AG04450 (cell line): ENCODE data around the gene TAS1R3. TPM values are rescaled to one million over a fixed set of nuclear protein-coding genes. Genes with fewer than 3 reads are reported as not detected.

ENCODE experiments used
- CTCF ChIA-PET: fragments of 300-600, 350-600 bp; formaldehyde crosslinking; extraction: SDS; loops from one replicate; lab custom pipeline; 2022; ENCODE audit warnings: antibody characterized with exemption, inconsistent platforms; lab: Charles Lee
- POLR2A ChIA-PET: fragments of 350-600 bp; formaldehyde crosslinking; extraction: SDS; loops from one replicate; lab custom pipeline; 2021; ENCODE audit warnings: antibody characterized with exemption, inconsistent platforms; lab: Yijun Ruan, JAX
- DNase-seq: peaks from one replicate; pipeline ENCODE4 v3.0.0-alpha.2; 2011; ENCODE audit warnings: low read depth, low spot score
- H3K27ac ChIP-seq: one replicate; pipeline ENCODE4 v1.5.1; 2012; ENCODE audit warnings: low read depth, low read length, control low read depth
- H3K27me3 ChIP-seq: one replicate; pipeline ENCODE4 v1.6.0; 2012; ENCODE audit warnings: low read length; ENCODE audit not compliant: control insufficient read depth, insufficient read depth
- H3K4me3 ChIP-seq: 2 replicates; pipeline ENCODE4 v1.5.1; 2011; ENCODE audit warnings: mild to moderate bottlenecking, low read depth, low read length, control low read depth
- H3K9me3 ChIP-seq: 2 replicates; pipeline ENCODE4 v1.5.1; 2012; ENCODE audit warnings: low read length; ENCODE audit not compliant: control insufficient read depth, insufficient read depth
- polyA plus RNA-seq: library from polyadenylated mRNA; depleted of rRNA; stranded (reverse); fragments of >200 nt; gene quantifications from 2 replicates; pipeline ENCODE4 v1.2.3, GENCODE V29; 2011
- TF ChIP-seq, protein P1 (sequence below): IDR thresholded peaks from 2 replicates; pipeline ENCODE4 v1.5.1; 2011; ENCODE audit warnings: low read depth, low read length, control low read depth, inconsistent platforms

Gene TAS1R3
- polyA plus RNA-seq, 1 experiment: 0.10 TPM

DNA sequence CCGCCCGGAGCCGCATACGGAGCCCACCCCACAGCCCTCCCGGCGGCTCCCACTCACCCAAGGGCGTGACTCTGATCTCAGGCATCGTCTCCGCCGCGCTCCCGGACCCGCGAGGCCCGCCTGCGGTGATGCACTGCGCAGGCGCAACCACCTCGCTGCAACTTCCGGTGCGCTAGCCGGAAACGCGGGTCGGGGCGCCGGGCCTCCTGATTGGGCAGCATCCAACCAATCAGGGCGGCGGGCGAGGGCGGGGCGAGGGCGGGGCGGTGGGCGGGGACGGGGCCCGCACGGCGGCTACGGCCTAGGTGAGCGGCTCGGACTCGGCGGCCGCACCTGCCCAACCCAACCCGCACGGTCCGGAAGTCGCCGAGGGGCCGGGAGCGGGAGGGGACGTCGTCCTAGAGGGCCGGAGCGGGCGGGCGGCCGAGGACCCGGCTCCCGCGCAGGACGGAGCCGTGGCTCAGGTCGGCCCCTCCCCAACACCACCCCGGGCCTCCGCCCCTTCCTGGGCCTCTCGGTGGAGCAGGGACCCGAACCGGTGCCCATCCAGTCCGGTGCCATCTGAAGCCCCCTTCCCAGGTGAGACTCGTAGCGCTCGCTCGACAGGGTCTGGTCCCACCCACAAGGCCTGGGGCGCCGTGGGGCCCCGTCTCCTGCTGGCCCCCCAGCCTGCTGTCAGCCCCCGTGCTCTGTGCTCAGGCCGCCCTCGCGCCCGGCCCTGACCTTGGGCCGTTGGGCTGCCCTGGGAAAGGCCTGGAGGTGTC, 6.4 kb upstream of the TAS1R3 start, which contains the start of the genes CPTP and INTS11:
TSS of gene CPTP (plus strand) at position 279 of the 764 bp plus-strand sequence. CDS start 2,109 bp downstream, outside the sequence.
TSS of gene INTS11 (minus strand) at position 137 of the 764 bp plus-strand sequence. CDS start at position 85, 52 bp downstream.
- TF ChIP-seq, protein P1, sequence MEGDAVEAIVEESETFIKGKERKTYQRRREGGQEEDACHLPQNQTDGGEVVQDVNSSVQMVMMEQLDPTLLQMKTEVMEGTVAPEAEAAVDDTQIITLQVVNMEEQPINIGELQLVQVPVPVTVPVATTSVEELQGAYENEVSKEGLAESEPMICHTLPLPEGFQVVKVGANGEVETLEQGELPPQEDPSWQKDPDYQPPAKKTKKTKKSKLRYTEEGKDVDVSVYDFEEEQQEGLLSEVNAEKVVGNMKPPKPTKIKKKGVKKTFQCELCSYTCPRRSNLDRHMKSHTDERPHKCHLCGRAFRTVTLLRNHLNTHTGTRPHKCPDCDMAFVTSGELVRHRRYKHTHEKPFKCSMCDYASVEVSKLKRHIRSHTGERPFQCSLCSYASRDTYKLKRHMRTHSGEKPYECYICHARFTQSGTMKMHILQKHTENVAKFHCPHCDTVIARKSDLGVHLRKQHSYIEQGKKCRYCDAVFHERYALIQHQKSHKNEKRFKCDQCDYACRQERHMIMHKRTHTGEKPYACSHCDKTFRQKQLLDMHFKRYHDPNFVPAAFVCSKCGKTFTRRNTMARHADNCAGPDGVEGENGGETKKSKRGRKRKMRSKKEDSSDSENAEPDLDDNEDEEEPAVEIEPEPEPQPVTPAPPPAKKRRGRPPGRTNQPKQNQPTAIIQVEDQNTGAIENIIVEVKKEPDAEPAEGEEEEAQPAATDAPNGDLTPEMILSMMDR: no peak
- POLR2A ChIA-PET: no interaction called here
- Histone ChIP-seq H3K27me3 (no peaks in the 10 kb centered on the region), H3K9me3 (peaks cover 4% of the 10 kb centered on the region; the same call in 1 of the 2 replicates), H3K27ac (no peak within 1 kb of the TSS), H3K4me3 (peak within 1 kb of the TSS; percentile 86)
- DNase-seq: peak; percentile 73
- CTCF ChIA-PET: interaction anchor here (1.2 kb wide), 1 partner anchor 47 kb away, joined by 3 read pairs; no protein-coding TSS in a partner anchor

GRCh38 chr1:1325288-1326074, 5.6 kb upstream of the TAS1R3 start:
- no peak overlapping the region for H3K27ac ChIP-seq
- no peaks in the 10 kb centered on the region for H3K27me3 ChIP-seq
- POLR2A ChIA-PET: no interaction called here
- CTCF ChIA-PET: interaction anchor here (1.2 kb wide), 1 partner anchor 46 kb away, joined by 3 read pairs; no protein-coding TSS in a partner anchor
- TF ChIP-seq, protein P1: no peak
- H3K9me3 ChIP-seq: peaks cover 11% of the 10 kb centered on the region; the same call in 1 of the 2 replicates
- DNase-seq: no peak
- H3K4me3 ChIP-seq: peak overlapping the region; percentile 86

DNA sequence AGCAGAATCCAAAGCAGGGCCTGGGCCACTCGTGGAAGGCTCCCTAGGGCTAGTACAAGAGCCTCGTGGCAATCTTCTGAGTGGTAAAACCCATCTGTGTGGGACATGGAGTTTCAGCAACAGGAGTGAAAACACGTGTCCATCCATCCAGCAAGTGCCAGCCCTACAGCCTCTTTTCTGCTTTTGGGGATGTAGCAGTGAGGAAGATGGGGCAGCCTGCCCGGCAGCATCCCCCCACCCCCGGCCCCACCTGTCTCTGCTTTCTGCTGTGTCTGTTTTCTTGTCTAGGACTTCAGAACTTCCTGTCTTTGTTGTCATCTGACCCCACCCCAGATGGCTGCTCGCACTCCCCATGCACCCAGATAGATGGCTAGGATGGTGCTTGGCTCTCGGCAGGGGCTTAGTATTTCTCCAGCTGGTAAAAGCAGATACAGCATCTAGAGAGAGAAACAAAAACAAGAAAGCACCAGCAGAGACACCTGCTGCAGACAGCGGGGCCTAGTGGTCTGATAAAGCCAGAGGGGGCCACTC, 4.9 kb upstream of the TAS1R3 start:
- TF ChIP-seq, protein P1: no peak
- ChIA-PET POLR2A (no interaction called here), CTCF (interaction anchor here (1.2 kb wide), 1 partner anchor 45 kb away, joined by 3 read pairs; no protein-coding TSS in a partner anchor)
- H3K9me3 ChIP-seq: peaks cover 18% of the 10 kb centered on the region; the same call in 1 of the 2 replicates
- DNase-seq: no peak
- H3K27ac ChIP-seq: no peak overlapping the region
- H3K4me3 ChIP-seq: no peak overlapping the region
- no peaks in the 10 kb centered on the region for H3K27me3 ChIP-seq

- Histone ChIP-seq H3K27ac (no peak overlapping the region), H3K4me3 (no peak overlapping the region), H3K9me3 (peaks cover 19% of the 10 kb centered on the region; the same call in 1 of the 2 replicates), H3K27me3 (no peaks in the 10 kb centered on the region)
- no peak for DNase-seq
- TF ChIP-seq, protein P1: no peak
- ChIA-PET CTCF (no interaction called here), POLR2A (no interaction called here)
These were observed 3.8 kb upstream of the TAS1R3 start for GRCh38 chr1:1327291-1327690.
